ENCODE measurements around the gene MAD1L1.

The MAD1L1 gene

DNA sequence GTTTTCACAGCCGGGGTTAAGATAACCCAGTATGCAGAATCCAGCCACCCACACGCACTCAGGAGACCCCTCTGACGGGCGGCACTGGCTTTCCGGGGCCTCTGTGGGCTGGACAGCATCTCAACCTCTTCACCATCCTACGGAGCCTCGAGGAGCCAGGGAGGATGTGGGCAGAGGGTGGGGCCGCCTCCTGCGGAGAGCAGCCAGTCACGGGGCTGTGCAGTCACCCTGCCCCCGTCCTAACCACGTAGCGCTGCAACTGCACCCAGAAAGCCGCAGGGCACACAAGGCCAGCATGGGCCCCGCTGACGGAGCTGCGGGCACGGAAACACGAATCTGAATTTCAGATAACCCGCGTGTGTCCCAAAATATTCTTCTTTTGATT is 292.4 kb downstream of the MAD1L1 start:
- no peak for DNase-seq (ENCODE audit: extremely low read depth, low read depth)
- no peak for TF ChIP-seq CTCF (IDR thresholded peaks at IDR 0.05; ENCODE audit: low read depth, low read length, missing control alignments)
- H3K4me3 ChIP-seq (replicated peaks; ENCODE audit: low read depth, low read length) = no peak overlapping the region

- DNase-seq (ENCODE audit: extremely low read depth, low read depth) = no peak
- TF ChIP-seq CTCF (IDR thresholded peaks at IDR 0.05; ENCODE audit: low read depth, low read length, missing control alignments) = no peak
- H3K4me3 ChIP-seq (replicated peaks; ENCODE audit: low read depth, low read length) = no peak overlapping the region
Measured at GRCh38 chr7:1939434-1940401, 293.0 kb downstream of the MAD1L1 start.

DNA sequence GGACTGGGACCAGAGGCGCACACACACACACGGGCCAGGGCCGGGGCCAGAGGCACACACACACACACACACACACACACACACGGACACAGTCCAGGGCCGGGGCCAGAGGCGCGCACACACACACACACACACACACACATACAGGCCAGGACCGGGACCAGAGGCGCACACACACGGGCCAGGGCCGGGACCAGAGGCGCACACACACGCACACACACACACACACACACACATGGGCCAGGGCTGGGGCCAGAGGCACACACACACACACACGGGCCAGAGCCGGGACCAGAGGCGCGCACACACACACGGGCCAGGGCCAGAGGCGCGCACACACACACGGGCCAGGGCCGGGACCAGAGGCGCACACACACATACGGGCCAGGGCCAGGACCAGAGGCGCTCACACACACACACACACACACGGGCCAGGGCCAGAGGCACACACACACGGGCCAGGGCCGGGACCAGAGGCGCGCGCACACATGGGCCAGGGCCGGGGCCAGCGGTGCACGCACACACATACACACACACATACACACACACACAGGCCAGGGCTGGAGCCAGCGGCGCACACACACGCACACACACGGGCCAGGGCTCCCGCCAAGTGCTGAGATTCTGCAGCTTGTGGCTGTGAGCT is 293.8 kb downstream of the MAD1L1 start:
- no peak for TF ChIP-seq CTCF (IDR thresholded peaks at IDR 0.05; ENCODE audit: low read depth, low read length, missing control alignments)
- no peak for DNase-seq (ENCODE audit: extremely low read depth, low read depth)
- H3K4me3 ChIP-seq (replicated peaks; ENCODE audit: low read depth, low read length) = no peak overlapping the region

DNA sequence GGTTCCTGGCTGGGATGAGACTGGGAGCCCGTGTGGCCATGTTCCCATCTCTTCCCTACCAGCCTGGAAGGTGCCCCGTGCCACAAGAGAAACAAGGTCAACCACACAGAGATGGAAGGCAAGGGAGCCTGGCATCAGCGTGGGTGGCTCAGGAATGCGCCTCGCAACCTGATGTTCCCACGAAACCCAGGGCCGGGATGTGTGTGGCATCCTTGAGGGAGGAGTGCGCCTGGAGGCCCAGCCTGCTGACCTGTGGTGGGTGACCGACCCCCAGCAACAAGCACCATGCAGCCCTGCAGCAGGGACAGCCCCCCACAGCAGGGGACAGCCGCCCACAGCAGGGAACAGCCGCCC is 295.5 kb downstream of the MAD1L1 start:
- no peak for TF ChIP-seq CTCF (IDR thresholded peaks at IDR 0.05; ENCODE audit: low read depth, low read length, missing control alignments)
- DNase-seq (ENCODE audit: extremely low read depth, low read depth) = no peak
- H3K4me3 ChIP-seq (replicated peaks; ENCODE audit: low read depth, low read length) = no peak overlapping the region

DNA sequence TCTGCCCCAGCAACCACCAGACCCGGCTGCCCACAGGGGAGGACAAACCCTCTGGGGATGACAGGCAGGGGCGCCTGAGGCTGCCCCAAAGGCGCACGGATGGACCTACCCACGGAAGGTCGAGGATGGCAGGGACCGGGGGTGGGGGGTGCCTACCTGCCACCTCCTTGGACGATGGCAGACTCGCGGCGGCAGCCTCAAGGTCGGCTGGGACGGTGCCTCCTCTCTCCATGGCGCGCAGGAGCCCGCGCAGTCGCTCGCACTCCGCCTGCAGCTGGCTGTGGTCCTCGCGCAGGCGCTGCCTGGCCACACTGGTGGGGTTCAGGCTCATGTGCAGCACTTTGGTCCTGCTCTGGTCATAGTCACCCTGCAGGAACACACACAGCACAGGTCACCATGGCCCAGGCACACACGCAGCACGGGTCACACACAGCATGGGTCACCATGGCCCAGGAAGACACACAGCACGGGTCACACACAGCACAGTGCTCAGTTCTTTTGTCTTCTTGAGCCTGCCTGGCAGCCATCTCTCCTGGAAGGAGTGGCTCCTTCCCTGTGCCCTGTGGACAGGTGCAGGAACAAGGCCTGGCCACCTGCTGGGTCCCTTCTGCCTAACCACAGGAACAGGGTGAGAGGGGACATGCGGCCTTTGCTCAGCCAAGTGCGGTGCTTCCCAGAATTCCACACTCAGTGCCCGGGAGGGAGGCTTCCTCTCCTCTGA is 296.1 kb downstream of the MAD1L1 start:
- no peak overlapping the region for H3K4me3 ChIP-seq (replicated peaks; ENCODE audit: low read depth, low read length)
- DNase-seq (ENCODE audit: extremely low read depth, low read depth) = no peak
- TF ChIP-seq CTCF (IDR thresholded peaks at IDR 0.05; ENCODE audit: low read depth, low read length, missing control alignments) = no peak

DNA sequence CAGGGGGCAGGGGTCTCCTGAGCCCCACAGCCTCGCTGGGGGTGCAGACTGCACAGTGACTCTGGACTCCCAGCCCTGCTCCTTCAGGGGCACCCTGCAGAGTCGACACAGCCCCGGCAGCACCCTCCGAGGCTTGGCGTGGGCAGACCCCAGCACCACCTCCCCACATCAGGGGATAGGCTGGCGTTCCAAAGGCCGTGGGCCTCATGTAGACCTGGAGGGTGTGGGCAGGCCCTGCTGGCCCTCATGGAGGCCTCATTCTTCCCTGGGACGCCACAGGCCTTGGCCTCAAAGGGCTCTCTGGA is 296.8 kb downstream of the MAD1L1 start:
- no peak overlapping the region for H3K4me3 ChIP-seq (replicated peaks; ENCODE audit: low read depth, low read length)
- TF ChIP-seq CTCF (IDR thresholded peaks at IDR 0.05; ENCODE audit: low read depth, low read length, missing control alignments) = no peak
- DNase-seq (ENCODE audit: extremely low read depth, low read depth) = no peak

Measured in HFF-Myc (cell line).